Measurements from ENCODE around the gene NOL7.
A peak's percentile ranks its signal among the peaks of the same experiment; 100 is the strongest.

NOL7 gene

GRCh38 chr6:13593720-13594119, 21.4 kb upstream of the NOL7 start:
- no peak for DNase-seq (ENCODE audit: low read depth in 2 of 3, low spot score in 1 of 3)

- no peak for DNase-seq (ENCODE audit: low read depth in 2 of 3, low spot score in 1 of 3)
These were observed 18.1 kb upstream of the NOL7 start for GRCh38 chr6:13597073-13597472.

- no peak for DNase-seq (ENCODE audit: low read depth in 2 of 3, low spot score in 1 of 3)
These were observed 15.1 kb upstream of the NOL7 start for GRCh38 chr6:13600036-13600435.

- no peak for DNase-seq (ENCODE audit: low read depth in 2 of 3, low spot score in 1 of 3)
These were observed 11.0 kb upstream of the NOL7 start for GRCh38 chr6:13604135-13604534.

- DNase-seq (ENCODE audit: low read depth in 2 of 3, low spot score in 1 of 3), result no peak
These were observed 10.4 kb upstream of the NOL7 start for GRCh38 chr6:13604546-13605416.

GRCh38 chr6:13605634-13606033, 9.5 kb upstream of the NOL7 start:
- DNase-seq (ENCODE audit: low read depth in 2 of 3, low spot score in 1 of 3), result no peak

GRCh38 chr6:13611715-13612114, 3.4 kb upstream of the NOL7 start:
- no peak for DNase-seq (ENCODE audit: low read depth in 2 of 3, low spot score in 1 of 3)

GRCh38 chr6:13613029-13613594, 2.0 kb upstream of the NOL7 start:
- no peak for DNase-seq (ENCODE audit: low read depth in 2 of 3, low spot score in 1 of 3)

- DNase-seq (ENCODE audit: low read depth in 2 of 3, low spot score in 1 of 3), result peak in 2 of 3 donors; percentile 8 to 16
These were observed 809 bp upstream of the NOL7 start for GRCh38 chr6:13614126-13614925.

GRCh38 chr6:13615792-13616120, 621 bp downstream of the NOL7 start:
- DNase-seq (ENCODE audit: low read depth in 2 of 3, low spot score in 1 of 3), result peak; percentile 17 to 41 (median 34)

- no peak for DNase-seq (ENCODE audit: low read depth in 2 of 3, low spot score in 1 of 3)
These were observed 1.9 kb downstream of the NOL7 start for GRCh38 chr6:13617066-13617465.

GRCh38 chr6:13624871-13625288, 9.7 kb downstream of the NOL7 start:
- no peak for DNase-seq (ENCODE audit: low read depth in 2 of 3, low spot score in 1 of 3)

- no peak for DNase-seq (ENCODE audit: low read depth in 2 of 3, low spot score in 1 of 3)
These were observed 14.5 kb downstream of the NOL7 start for GRCh38 chr6:13629459-13630116.

GRCh38 chr6:13630499-13630898, 15.4 kb downstream of the NOL7 start:
- DNase-seq (ENCODE audit: low read depth in 2 of 3, low spot score in 1 of 3), result no peak

GRCh38 chr6:13633343-13633742, 18.2 kb downstream of the NOL7 start:
- DNase-seq (ENCODE audit: low read depth in 2 of 3, low spot score in 1 of 3), result no peak

- no peak for DNase-seq (ENCODE audit: low read depth in 2 of 3, low spot score in 1 of 3)
These were observed 21.0 kb downstream of the NOL7 start for GRCh38 chr6:13635948-13636658.

- DNase-seq (ENCODE audit: low read depth in 2 of 3, low spot score in 1 of 3), result no peak
These were observed 22.9 kb downstream of the NOL7 start for GRCh38 chr6:13638014-13638413.

GRCh38 chr6:13638626-13639025, 23.5 kb downstream of the NOL7 start:
- no peak for DNase-seq (ENCODE audit: low read depth in 2 of 3, low spot score in 1 of 3)

GRCh38 chr6:13641315-13641714, 26.2 kb downstream of the NOL7 start:
- DNase-seq (ENCODE audit: low read depth in 2 of 3, low spot score in 1 of 3), result no peak

- DNase-seq (ENCODE audit: low read depth in 2 of 3, low spot score in 1 of 3), result no peak
These were observed 28.0 kb downstream of the NOL7 start for GRCh38 chr6:13643125-13643524.

- DNase-seq (ENCODE audit: low read depth in 2 of 3, low spot score in 1 of 3), result no peak
These were observed 33.7 kb downstream of the NOL7 start for GRCh38 chr6:13648850-13649249.

All from stimulated activated CD4-positive, alpha-beta T cell treated with anti-CD3 and anti-CD28 coated beads, Interleukin-12 subunit alpha, Interleukin-12 subunit beta, amount 100 ng/mL, for 48 hours (primary cell).